ENCODE results near the gene LPCAT1.
"Not testable (repeated sequence)": the region's sequence is repeated elsewhere in the genome, so short reads cannot be mapped to it uniquely, and the experiment has no call there.

LPCAT1 gene

DNA sequence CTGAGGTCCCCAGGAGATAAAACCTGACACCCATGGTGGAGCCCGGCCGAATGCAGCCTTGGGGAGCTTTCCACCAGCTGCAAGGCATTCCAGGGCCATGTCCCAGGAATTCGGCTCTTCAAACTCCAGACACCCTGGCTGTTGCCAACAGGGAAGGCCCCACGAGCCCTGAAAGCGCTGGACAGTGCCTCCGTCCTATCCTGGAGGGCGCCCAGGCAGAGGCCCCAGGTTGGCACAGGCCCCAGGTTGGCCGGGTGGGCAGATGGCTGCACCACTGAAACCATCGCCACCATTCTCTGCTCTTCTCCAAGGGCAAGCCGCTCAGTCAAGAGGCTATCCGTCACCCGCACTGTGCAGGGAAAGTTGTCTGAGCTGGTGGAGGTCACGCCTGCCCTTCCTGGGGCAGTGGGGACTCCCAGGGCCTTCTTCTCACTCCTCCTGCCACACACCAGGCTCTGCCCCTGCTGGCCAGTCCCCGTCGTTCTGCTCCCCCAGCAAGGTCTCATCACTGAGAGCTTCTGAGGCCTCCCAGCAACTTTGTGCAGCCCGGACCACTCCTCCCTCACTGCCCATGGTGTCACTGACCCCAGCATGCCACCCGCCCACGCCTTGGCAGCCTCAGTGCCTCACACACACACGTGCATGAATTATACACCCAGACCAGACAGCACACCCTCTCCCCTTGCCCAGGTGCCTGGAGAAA is 99.7 kb downstream of the LPCAT1 start:
- no peak overlapping the region for H3K4me3 ChIP-seq (ENCODE audit: low read length)

GRCh38 chr5:1422522-1422921 is 101.2 kb downstream of the LPCAT1 start:
- not testable (repeated sequence) for DNase-seq (ENCODE audit: low read depth, low spot score)

More for the DNA sequence above, 99.7 kb downstream of the LPCAT1 start:
- DNase-seq (ENCODE audit: low read depth, low spot score) = no peak

GRCh38 chr5:1421521-1422341 is 102.0 kb downstream of the LPCAT1 start:
- H3K4me3 ChIP-seq (ENCODE audit: low read length) = no peak overlapping the region
- no peak for DNase-seq (ENCODE audit: low read depth, low spot score)

More at GRCh38 chr5:1422522-1422921, 101.2 kb downstream of the LPCAT1 start:
- not testable (repeated sequence) for H3K4me3 ChIP-seq (ENCODE audit: low read length)

- DNase-seq (ENCODE audit: low read depth, low spot score) = no peak
- H3K4me3 ChIP-seq (ENCODE audit: low read length) = no peak overlapping the region
These were observed 103.3 kb downstream of the LPCAT1 start for GRCh38 chr5:1420211-1421195.

DNA sequence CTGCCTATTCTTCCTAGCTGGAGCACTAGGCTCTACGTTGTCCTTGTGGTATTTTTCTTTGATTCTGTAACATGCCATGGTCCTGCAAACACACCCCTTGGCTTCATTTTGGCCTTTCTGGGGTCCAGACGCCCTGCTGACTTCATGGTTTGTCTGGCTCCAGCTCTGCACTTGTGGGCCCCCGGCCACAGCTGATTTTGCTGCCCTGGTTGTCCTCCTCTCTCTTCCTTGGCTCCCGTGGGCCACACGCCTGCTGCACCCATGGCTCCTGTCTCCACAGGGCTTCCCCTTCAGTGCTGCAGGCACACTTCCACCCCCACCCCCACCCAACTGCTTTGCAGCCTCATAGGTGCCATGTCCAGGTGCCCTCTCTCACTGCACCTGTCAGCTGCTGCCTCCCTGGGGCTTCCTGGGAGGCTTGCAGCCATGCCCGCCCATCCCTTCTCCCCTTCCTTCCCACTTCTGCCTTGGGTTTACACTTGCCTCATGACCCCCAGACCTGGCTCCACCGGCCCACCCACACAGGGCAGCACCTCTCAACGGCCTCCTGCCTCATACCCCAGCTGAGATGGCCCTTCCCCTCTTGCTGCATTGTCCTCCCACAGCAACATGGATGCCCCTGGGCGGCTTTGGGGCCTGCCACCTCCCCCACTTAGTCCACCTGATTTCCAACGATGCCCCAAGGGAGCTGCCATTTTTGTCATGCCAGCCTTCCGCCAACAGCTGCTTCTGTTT is 104.1 kb downstream of the LPCAT1 start:
- H3K4me3 ChIP-seq (ENCODE audit: low read length) = no peak overlapping the region
- no peak for DNase-seq (ENCODE audit: low read depth, low spot score)

DNA sequence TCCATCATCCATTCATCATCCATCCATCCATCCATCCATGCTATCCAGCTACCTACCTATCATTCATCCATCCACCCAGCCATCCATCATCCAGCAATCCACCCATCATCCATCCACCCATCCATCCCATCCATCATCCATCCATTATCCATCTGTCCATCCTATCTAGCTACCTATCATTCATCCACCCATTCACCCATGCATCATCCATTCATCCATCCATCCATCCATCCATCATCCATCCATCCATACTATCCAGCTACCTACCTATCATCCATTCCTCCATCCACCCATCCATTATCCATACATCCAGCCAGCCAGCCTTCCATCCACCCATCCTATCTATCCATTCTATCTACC is 104.9 kb downstream of the LPCAT1 start:
- no peak overlapping the region for H3K4me3 ChIP-seq (ENCODE audit: low read length)
- DNase-seq (ENCODE audit: low read depth, low spot score) = no peak

- DNase-seq (ENCODE audit: low read depth, low spot score) = no peak
- H3K4me3 ChIP-seq (ENCODE audit: low read length) = no peak overlapping the region
These were observed 105.4 kb downstream of the LPCAT1 start for GRCh38 chr5:1418238-1418920.

DNA sequence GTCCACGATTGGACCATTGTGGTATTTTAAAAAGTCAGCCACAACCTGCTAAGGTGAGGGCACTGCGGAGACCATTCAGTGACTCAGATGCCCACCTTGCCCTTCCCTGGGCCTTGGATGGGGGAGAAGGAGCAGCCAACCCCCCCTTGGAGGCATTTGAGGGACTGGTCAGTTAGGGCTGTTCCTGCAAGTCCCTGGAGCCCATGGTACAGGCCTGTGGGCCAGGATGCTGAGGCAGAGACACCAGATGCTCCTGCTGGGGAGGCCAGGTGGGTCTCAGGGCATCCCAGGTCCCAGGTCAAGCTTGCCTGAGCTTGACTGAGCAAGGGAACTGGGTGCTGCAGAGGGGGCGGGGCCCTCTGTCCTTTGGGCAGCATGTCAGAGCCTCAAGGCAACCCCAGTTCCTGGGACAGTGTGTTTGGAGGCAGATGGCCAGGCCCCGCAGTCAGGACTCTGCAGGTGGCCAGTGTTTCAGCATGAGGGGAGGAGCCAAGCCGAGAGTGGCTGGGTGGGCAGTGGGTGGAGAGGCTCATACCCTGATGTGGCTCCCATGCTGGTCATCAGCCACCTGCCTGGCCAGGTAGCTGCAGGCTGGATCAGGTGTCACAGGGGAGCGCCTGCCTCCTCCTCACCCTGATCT is 106.1 kb downstream of the LPCAT1 start:
- DNase-seq (ENCODE audit: low read depth, low spot score) = no peak
- H3K4me3 ChIP-seq (ENCODE audit: low read length) = no peak overlapping the region

DNA sequence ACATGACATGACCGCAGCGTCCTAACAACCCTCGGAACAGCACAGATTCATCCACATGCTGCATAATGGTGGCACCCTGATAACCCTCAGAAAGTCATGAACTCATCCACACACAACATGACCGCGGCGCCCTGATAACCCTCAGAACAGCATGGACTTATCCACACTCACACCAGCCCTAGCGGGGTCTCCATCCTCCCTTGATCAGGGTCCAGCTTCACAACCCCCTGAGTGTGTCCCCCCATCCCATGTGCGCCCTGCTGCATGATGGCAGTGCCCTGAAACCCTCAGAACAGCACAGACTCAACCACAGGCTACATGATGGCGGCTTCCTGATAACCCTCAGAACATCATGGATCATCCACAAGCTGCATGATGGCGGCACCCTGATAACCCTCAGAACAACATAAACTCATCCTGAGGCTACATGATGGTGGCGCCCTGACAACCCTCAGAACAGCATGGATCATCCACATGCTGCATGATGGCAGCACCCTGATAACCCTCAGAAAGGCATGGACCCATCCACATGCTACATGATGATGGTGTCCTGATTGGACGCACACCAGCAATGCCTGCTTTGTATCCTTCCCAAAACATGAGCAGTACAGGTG is 106.8 kb downstream of the LPCAT1 start:
- DNase-seq (ENCODE audit: low read depth, low spot score) = no peak

GRCh38 chr5:1415626-1416360 is 108.0 kb downstream of the LPCAT1 start:
- DNase-seq (ENCODE audit: low read depth, low spot score) = no peak
- H3K4me3 ChIP-seq (ENCODE audit: low read length) = no peak overlapping the region

More for the DNA sequence above, 106.8 kb downstream of the LPCAT1 start:
- H3K4me3 ChIP-seq (ENCODE audit: low read length) = no peak overlapping the region

GRCh38 chr5:1415059-1415425 is 108.7 kb downstream of the LPCAT1 start:
- no peak overlapping the region for H3K4me3 ChIP-seq (ENCODE audit: low read length)
- no peak for DNase-seq (ENCODE audit: low read depth, low spot score)

DNA sequence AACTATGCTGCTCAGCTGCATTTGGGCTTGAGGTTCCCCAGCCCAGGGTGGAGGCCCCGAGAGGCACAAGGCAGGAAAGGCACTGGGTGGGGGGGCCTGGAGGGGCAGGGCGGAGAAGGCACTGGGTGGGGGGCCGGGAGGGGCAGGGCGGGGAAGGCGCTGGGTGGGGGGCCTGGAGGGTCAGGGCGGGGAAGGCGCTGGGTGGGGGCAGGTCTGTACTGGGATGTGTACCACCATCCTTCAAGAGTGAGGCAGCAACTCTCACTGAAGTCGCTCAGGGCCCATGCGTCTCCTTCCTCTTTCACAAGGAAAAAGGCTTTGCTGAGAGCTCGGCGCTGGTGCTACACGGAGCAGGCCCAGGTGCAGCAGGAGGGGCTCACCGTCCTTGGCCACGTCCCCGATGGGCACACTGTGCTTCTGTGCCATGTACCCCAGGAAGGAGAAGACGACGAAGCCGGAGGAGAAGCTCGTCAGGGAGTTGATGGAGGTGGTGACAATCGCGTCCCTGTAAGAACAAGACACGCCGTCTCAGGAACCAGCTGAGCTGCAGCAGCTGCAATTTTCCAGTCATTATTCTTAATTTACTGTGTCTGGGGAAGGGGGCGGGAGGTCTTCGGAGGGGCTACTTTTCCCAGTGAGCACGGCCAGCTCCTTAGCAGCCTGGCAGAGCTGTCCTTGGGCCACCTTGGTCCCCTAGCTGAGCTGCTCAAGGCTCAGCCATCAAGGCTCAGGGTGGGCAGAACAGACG is 109.3 kb downstream of the LPCAT1 start:
- no peak for DNase-seq (ENCODE audit: low read depth, low spot score)
- no peak overlapping the region for H3K4me3 ChIP-seq (ENCODE audit: low read length)

- no peak for DNase-seq (ENCODE audit: low read depth, low spot score)
- no peak overlapping the region for H3K4me3 ChIP-seq (ENCODE audit: low read length)
These were observed 110.0 kb downstream of the LPCAT1 start for GRCh38 chr5:1413611-1414241.

DNA sequence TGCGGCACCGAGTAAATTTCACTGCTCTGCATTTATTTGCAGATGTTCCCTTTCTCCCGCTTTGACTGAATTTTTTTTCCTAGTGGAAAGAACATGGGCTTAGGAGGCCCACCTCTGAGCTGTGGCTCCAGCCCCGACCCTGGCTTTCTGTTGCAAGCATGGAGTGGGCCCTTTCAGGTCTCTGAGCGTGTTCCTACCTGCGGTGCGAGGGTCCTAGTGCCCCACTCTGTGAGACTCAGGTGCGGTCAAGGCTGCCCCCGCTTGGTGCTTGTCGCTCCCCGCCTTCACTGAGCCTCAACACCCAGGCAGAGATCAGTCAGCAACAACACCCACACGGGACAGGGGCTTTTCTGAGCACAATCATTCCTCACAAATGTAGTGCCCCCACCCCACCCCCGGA is 110.5 kb downstream of the LPCAT1 start:
- DNase-seq (ENCODE audit: low read depth, low spot score) = no peak

GRCh38 chr5:1412621-1413020 is 111.1 kb downstream of the LPCAT1 start:
- DNase-seq (ENCODE audit: low read depth, low spot score) = no peak

More for the DNA sequence above, 110.5 kb downstream of the LPCAT1 start:
- no peak overlapping the region for H3K4me3 ChIP-seq (ENCODE audit: low read length)

DNA sequence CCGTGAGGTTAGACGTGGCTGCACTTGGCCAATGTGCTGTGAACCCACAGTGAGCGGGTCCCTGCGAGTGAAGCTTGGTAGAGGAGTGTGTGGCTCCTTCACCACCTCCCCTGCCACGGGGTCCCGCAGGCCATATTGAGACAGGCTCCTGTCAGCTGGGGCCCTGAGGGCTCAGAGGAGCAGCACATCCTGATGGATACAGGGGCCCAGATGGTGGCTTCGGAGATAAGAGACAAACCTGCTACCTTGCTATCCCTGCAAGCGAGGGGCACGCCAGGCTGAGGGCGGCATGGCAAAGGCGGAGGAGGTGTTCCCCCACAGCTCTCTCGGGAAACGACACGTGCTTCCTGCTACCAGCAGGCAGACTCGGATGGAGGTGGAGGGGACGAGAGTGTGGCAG is 111.6 kb downstream of the LPCAT1 start:
- no peak for DNase-seq (ENCODE audit: low read depth, low spot score)

More at GRCh38 chr5:1412621-1413020, 111.1 kb downstream of the LPCAT1 start:
- H3K4me3 ChIP-seq (ENCODE audit: low read length) = no peak overlapping the region

More for the DNA sequence above, 111.6 kb downstream of the LPCAT1 start:
- H3K4me3 ChIP-seq (ENCODE audit: low read length) = no peak overlapping the region
